Testis (tissue), 2 donors: Measurements from ENCODE around the gene ATP23.

Source experiments
- CTCF ChIP-seq, 3 experiments: fragments of 450-650 bp in 2 of 3; fragments of 200-600 bp in 1 of 3; sonication (generic) in 1 of 3; IDR thresholded peaks; one replicate each; pipeline ENCODE4 v1.5.1; 2016 to 2019; ENCODE audit warnings: antibody characterized with exemption in 3 of 3, mild to moderate bottlenecking in 2 of 3, moderate library complexity in 1 of 3
- POLR2A ChIP-seq: fragments of 450-650 bp; IDR thresholded peaks from one replicate; pipeline ENCODE4 v1.6.1; 2017; ENCODE audit warnings: antibody characterized with exemption, mild to moderate bottlenecking, moderate library complexity

GRCh38 chr12:57996520-57996919, 55.2 kb downstream of the ATP23 start:
- TF ChIP-seq CTCF (IDR thresholded peaks at IDR 0.05) (no peak), POLR2A (no peak)
